Measurements from ENCODE around the gene PEX14.

Gene PEX14

GRCh38 chr1:10615932-10616671, 141.4 kb downstream of the PEX14 start:
- Histone ChIP-seq H3K9ac (no peak overlapping the region), H3K36me3 (peaks cover 0 to 46% (median 11%) of the 10 kb centered on the region in 11 experiments; a peak in 14 of 22 replicates), H3K27me3 (no peaks in the 10 kb centered on the region), H3K4me1 (peaks cover 0 to 19% (median 0%) of the 10 kb centered on the region in 10 experiments; a peak in 5 of 20 replicates), H3K27ac (no peak overlapping the region), H3K4me2 (no peak overlapping the region), H4K20me1 (peaks cover 0 to 57% (median 21%) of the 10 kb centered on the region in 11 experiments; a peak in 14 of 22 replicates), H3K9me3 (replicated peaks in 1 of 11) (no peaks in the 10 kb centered on the region), H3K4me3 (no peak overlapping the region)
- no peak for TF ChIP-seq Cebpa-rat (IDR thresholded peaks at IDR 0.05)

GRCh38 chr1:10616696-10617095, 141.9 kb downstream of the PEX14 start:
- Histone ChIP-seq H3K9me3 (replicated peaks in 1 of 11) (no peaks in the 10 kb centered on the region), H3K4me3 (no peak overlapping the region), H3K4me2 (no peak overlapping the region), H3K9ac (no peak overlapping the region), H3K36me3 (peaks cover 0 to 52% (median 11%) of the 10 kb centered on the region in 11 experiments; a peak in 14 of 22 replicates), H4K20me1 (peaks cover 0 to 57% (median 21%) of the 10 kb centered on the region in 11 experiments; a peak in 14 of 22 replicates), H3K4me1 (peaks cover 0 to 19% (median 0%) of the 10 kb centered on the region in 10 experiments; a peak in 5 of 20 replicates), H3K27me3 (no peaks in the 10 kb centered on the region), H3K27ac (no peak overlapping the region)
- TF ChIP-seq Cebpa-rat (IDR thresholded peaks at IDR 0.05), result no peak

GRCh38 chr1:10617318-10617717, 142.6 kb downstream of the PEX14 start:
- H3K27me3 ChIP-seq, result no peaks in the 10 kb centered on the region
- no peaks in the 10 kb centered on the region for H3K9me3 ChIP-seq (replicated peaks in 1 of 11)
- no peak overlapping the region for H3K4me2 ChIP-seq
- no peak for TF ChIP-seq Cebpa-rat (IDR thresholded peaks at IDR 0.05)
- no peak overlapping the region for H3K27ac ChIP-seq
- peaks cover 0 to 58% (median 12%) of the 10 kb centered on the region in 11 experiments; a peak in 14 of 22 replicates for H3K36me3 ChIP-seq
- no peak overlapping the region for H3K4me3 ChIP-seq
- H3K4me1 ChIP-seq, result peaks cover 0 to 19% (median 0%) of the 10 kb centered on the region in 10 experiments; a peak in 5 of 20 replicates
- H4K20me1 ChIP-seq, result peaks cover 0 to 63% (median 21%) of the 10 kb centered on the region in 11 experiments; a peak in 14 of 22 replicates
- H3K9ac ChIP-seq, result no peak overlapping the region

- H3K9ac ChIP-seq, result no peak overlapping the region
- H3K9me3 ChIP-seq (replicated peaks in 1 of 11), result no peaks in the 10 kb centered on the region
- peaks cover 0 to 57% (median 21%) of the 10 kb centered on the region in 11 experiments; a peak in 14 of 22 replicates for H4K20me1 ChIP-seq
- H3K4me2 ChIP-seq, result no peak overlapping the region
- peaks cover 0 to 19% (median 0%) of the 10 kb centered on the region in 10 experiments; a peak in 5 of 20 replicates for H3K4me1 ChIP-seq
- no peaks in the 10 kb centered on the region for H3K27me3 ChIP-seq
- TF ChIP-seq Cebpa-rat (IDR thresholded peaks at IDR 0.05), result no peak
- H3K36me3 ChIP-seq, result peaks cover 0 to 58% (median 14%) of the 10 kb centered on the region in 11 experiments; a peak in 17 of 22 replicates
- H3K27ac ChIP-seq, result no peak overlapping the region
- H3K4me3 ChIP-seq, result no peak overlapping the region
Measured at GRCh38 chr1:10617931-10618885, 143.5 kb downstream of the PEX14 start.

GRCh38 chr1:10620776-10621175, 146.0 kb downstream of the PEX14 start:
- TF ChIP-seq Cebpa-rat (IDR thresholded peaks at IDR 0.05), result no peak
- Histone ChIP-seq H3K9me3 (replicated peaks in 1 of 11) (no peaks in the 10 kb centered on the region), H3K27ac (no peak overlapping the region), H3K36me3 (peaks cover 8 to 78% (median 37%) of the 10 kb centered on the region in 11 experiments; a peak in 21 of 22 replicates), H4K20me1 (peaks cover 0 to 34% (median 6%) of the 10 kb centered on the region in 11 experiments; a peak in 9 of 22 replicates), H3K9ac (no peak overlapping the region), H3K27me3 (no peaks in the 10 kb centered on the region), H3K4me1 (peaks cover 0 to 2% (median 0%) of the 10 kb centered on the region in 10 experiments; a peak in 3 of 20 replicates), H3K4me3 (no peak overlapping the region), H3K4me2 (no peak overlapping the region)

- Histone ChIP-seq H3K9me3 (replicated peaks in 1 of 11) (no peaks in the 10 kb centered on the region), H3K27me3 (no peaks in the 10 kb centered on the region), H4K20me1 (peaks cover 0 to 23% (median 0%) of the 10 kb centered on the region in 11 experiments; a peak in 3 of 22 replicates), H3K36me3 (peaks cover 8 to 77% (median 48%) of the 10 kb centered on the region in 11 experiments; a peak in 21 of 22 replicates), H3K27ac (no peak overlapping the region), H3K4me1 (no peaks in the 10 kb centered on the region), H3K9ac (no peak overlapping the region), H3K4me3 (no peak overlapping the region), H3K4me2 (no peak overlapping the region)
- TF ChIP-seq Cebpa-rat (IDR thresholded peaks at IDR 0.05), result no peak
Measured at GRCh38 chr1:10621906-10622305, 147.2 kb downstream of the PEX14 start.

- Histone ChIP-seq H4K20me1 (peaks cover 0 to 17% (median 0%) of the 10 kb centered on the region in 11 experiments; a peak in 3 of 22 replicates), H3K4me3 (no peak overlapping the region), H3K4me1 (peaks cover 0 to 6% (median 0%) of the 10 kb centered on the region in 10 experiments; a peak in 3 of 20 replicates), H3K36me3 (peaks cover 8 to 81% (median 45%) of the 10 kb centered on the region in 11 experiments; a peak in 21 of 22 replicates), H3K9me3 (replicated peaks in 1 of 11) (no peaks in the 10 kb centered on the region), H3K4me2 (no peak overlapping the region), H3K27ac (no peak overlapping the region), H3K9ac (no peak overlapping the region), H3K27me3 (no peaks in the 10 kb centered on the region)
- no peak for TF ChIP-seq Cebpa-rat (IDR thresholded peaks at IDR 0.05)
Measured at GRCh38 chr1:10622910-10623685, 148.3 kb downstream of the PEX14 start.

- H3K9me3 ChIP-seq (replicated peaks in 1 of 11), result no peaks in the 10 kb centered on the region
- H3K27me3 ChIP-seq, result no peaks in the 10 kb centered on the region
- no peak overlapping the region for H3K4me2 ChIP-seq
- no peak overlapping the region for H3K4me3 ChIP-seq
- peaks cover 0 to 17% (median 0%) of the 10 kb centered on the region in 11 experiments; a peak in 3 of 22 replicates for H4K20me1 ChIP-seq
- H3K27ac ChIP-seq, result no peak overlapping the region
- peaks cover 8 to 76% (median 40%) of the 10 kb centered on the region in 11 experiments; a peak in 20 of 22 replicates for H3K36me3 ChIP-seq
- H3K9ac ChIP-seq, result no peak overlapping the region
- TF ChIP-seq Cebpa-rat (IDR thresholded peaks at IDR 0.05), result no peak
- H3K4me1 ChIP-seq, result peaks cover 0 to 13% (median 3%) of the 10 kb centered on the region in 10 experiments; a peak in 10 of 20 replicates
Measured at GRCh38 chr1:10623686-10624145, 149.0 kb downstream of the PEX14 start.

All from BLaER1 treated with 17β-estradiol and CSF1 and Interleukin-3, amounts not matched to agents 10 nM and 100 nM (cell line).